ENCODE measurements around the gene SIX5. TPM values are rescaled to one million over a fixed set of nuclear protein-coding genes. Genes with fewer than 3 reads are reported as not detected.

SIX5 gene
- total and polyA plus RNA-seq, 9 of the 15 experiments (the other 6 are each of a cell fraction or from before 2014, with no cell fraction given) = 1.4 to 17.2 (median 7.4) TPM; not detected in 2

- TF ChIP-seq CXXC5 (CRISPR knock-in tag; IDR thresholded peaks at IDR 0.05) (peak; percentile 64), TOE1 (IDR thresholded peaks at IDR 0.05; ENCODE audit: borderline replicate concordance) (peak; percentile 59; the same call in 1 of the 2 replicates), TOE1 (CRISPR knock-in tag; IDR thresholded peaks at IDR 0.05; ENCODE audit: borderline replicate concordance, low read depth) (no peak), ZBTB11 (CRISPR knock-in tag; IDR thresholded peaks at IDR 0.05) (peak in 1 of 3 experiments; percentile 92; a peak in 2 of 6 replicates), MXI1 (IDR thresholded peaks at IDR 0.05; ENCODE audit: low read depth, low read length) (0 out of 2 replicates have a peak, but pooled peaks have one; percentile 34), MBD2 (IDR thresholded peaks at IDR 0.05; ENCODE audit: borderline replicate concordance, low read depth) (peak; percentile 88; the same call in 1 of the 2 replicates), GTF2E2 (tag; IDR thresholded peaks at IDR 0.05) (no peak), ZFX (CRISPR knock-in tag; IDR thresholded peaks at IDR 0.05) (peak; percentile 72), ZNF655 (CRISPR knock-in tag; IDR thresholded peaks at IDR 0.05) (no peak), SUPT5H (IDR thresholded peaks at IDR 0.05) (peak; percentile 94), ZFP1 (CRISPR knock-in tag; IDR thresholded peaks at IDR 0.05) (no peak), SRSF3 (IDR thresholded peaks at IDR 0.05; ENCODE audit: insufficient read depth, low read length) (no peak), AFF1 (IDR thresholded peaks at IDR 0.05; ENCODE audit: low read depth in 1 of 2, partially characterized antibody in 2 of 2) (peak; percentile 26 to 96), PRMT5 (CRISPR knock-in tag; IDR thresholded peaks at IDR 0.05) (no peak), CEBPG (CRISPR knock-in tag; IDR thresholded peaks at IDR 0.05) (no peak), CEBPG (tag; conservative IDR thresholded peaks at IDR 0.05 in 1 of 2, IDR thresholded peaks at IDR 0.05 in 1 of 2) (peak in 1 of 2 experiments; percentile 38; a peak in 1 of 4 replicates), HSF4 (CRISPR knock-in tag; IDR thresholded peaks at IDR 0.05; ENCODE audit: borderline replicate concordance) (no peak)
Observed at GRCh38 chr19:45730368-45731288, 38.4 kb downstream of the SIX5 start, which contains the start of gene FBXO46 (continued).
